Measurements from ENCODE around the gene SEC14L5. TPM values are rescaled to one million over a fixed set of nuclear protein-coding genes. Genes with fewer than 3 reads are reported as not detected.

SEC14L5 gene
- total RNA-seq, 1 experiment from 2014 or later: 2.3 TPM

GRCh38 chr16:4987580-4988374 is 29.6 kb downstream of the SEC14L5 start (continued):
- TF ChIP-seq ZNF425 (CRISPR knock-in tag; conservative IDR thresholded peaks at IDR 0.05) (no peak), ZNF263 (CRISPR knock-in tag; IDR thresholded peaks at IDR 0.05; ENCODE audit: low read depth) (no peak), ZNF423 (CRISPR knock-in tag; IDR thresholded peaks at IDR 0.05) (no peak), ZNF532 (CRISPR knock-in tag; IDR thresholded peaks at IDR 0.05; ENCODE audit: borderline replicate concordance) (no peak), STAT6 (CRISPR knock-in tag; conservative IDR thresholded peaks at IDR 0.05; ENCODE audit: low read depth) (no peak), ATF3 (CRISPR knock-in tag; conservative IDR thresholded peaks at IDR 0.05) (no peak), MXD4 (CRISPR knock-in tag; IDR thresholded peaks at IDR 0.05; ENCODE audit: borderline replicate concordance) (no peak), MLX (CRISPR knock-in tag; IDR thresholded peaks at IDR 0.05) (no peak), SOX15 (CRISPR knock-in tag; IDR thresholded peaks at IDR 0.05) (no peak), JUN (CRISPR knock-in tag; IDR thresholded peaks at IDR 0.05) (no peak), ZSCAN18 (CRISPR knock-in tag; IDR thresholded peaks at IDR 0.05) (no peak), AR (CRISPR knock-in tag; IDR thresholded peaks at IDR 0.05) (no peak), ELF4 (CRISPR knock-in tag; IDR thresholded peaks at IDR 0.05; ENCODE audit: low read depth) (0 out of 2 replicates have a peak, but pooled peaks have one; percentile 51), NFE2L1 (CRISPR knock-in tag; IDR thresholded peaks at IDR 0.05) (peak; percentile 88), CBFB (CRISPR knock-in tag; IDR thresholded peaks at IDR 0.05; ENCODE audit: low read depth) (no peak), TEAD4 (CRISPR knock-in tag; IDR thresholded peaks at IDR 0.05) (no peak)
